Measurements from ENCODE around the gene MAN1A1.

Gene MAN1A1

DNA sequence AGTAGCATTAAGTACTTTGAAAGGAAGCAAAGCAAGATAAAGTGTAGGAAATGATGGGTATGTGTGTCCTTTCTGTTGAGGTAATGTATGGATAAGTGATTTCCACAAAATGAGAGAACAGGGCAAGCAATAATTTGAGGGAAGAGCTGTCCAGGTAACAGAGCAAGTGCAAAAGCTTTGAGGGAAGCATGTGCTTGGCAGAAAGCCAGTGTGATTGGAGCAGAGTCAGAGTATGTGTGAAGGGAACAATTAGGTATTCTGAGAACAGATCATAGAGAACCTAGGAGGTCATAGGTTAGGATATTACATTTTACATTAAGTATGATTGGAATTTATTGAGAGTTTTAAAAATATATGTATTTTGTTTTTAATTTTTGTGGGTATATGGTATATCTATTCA is 30.2 kb upstream of the MAN1A1 start:
- TF ChIP-seq, protein P1, sequence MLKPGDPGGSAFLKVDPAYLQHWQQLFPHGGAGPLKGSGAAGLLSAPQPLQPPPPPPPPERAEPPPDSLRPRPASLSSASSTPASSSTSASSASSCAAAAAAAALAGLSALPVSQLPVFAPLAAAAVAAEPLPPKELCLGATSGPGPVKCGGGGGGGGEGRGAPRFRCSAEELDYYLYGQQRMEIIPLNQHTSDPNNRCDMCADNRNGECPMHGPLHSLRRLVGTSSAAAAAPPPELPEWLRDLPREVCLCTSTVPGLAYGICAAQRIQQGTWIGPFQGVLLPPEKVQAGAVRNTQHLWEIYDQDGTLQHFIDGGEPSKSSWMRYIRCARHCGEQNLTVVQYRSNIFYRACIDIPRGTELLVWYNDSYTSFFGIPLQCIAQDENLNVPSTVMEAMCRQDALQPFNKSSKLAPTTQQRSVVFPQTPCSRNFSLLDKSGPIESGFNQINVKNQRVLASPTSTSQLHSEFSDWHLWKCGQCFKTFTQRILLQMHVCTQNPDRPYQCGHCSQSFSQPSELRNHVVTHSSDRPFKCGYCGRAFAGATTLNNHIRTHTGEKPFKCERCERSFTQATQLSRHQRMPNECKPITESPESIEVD (tag by site-specific recombination; IDR thresholded peaks at IDR 0.05) = no peak
- no peak for TF ChIP-seq BCL11B (tag by site-specific recombination; IDR thresholded peaks at IDR 0.05; ENCODE audit: low read depth)
- TF ChIP-seq ZNF555 (tag by site-specific recombination; conservative IDR thresholded peaks at IDR 0.05) = no peak
- no peak for TF ChIP-seq ZNF629 (tag by site-specific recombination; IDR thresholded peaks at IDR 0.05)
- no peak for TF ChIP-seq ZNF560 (tag by site-specific recombination; IDR thresholded peaks at IDR 0.05; ENCODE audit: borderline replicate concordance)
- TF ChIP-seq, protein P2, sequence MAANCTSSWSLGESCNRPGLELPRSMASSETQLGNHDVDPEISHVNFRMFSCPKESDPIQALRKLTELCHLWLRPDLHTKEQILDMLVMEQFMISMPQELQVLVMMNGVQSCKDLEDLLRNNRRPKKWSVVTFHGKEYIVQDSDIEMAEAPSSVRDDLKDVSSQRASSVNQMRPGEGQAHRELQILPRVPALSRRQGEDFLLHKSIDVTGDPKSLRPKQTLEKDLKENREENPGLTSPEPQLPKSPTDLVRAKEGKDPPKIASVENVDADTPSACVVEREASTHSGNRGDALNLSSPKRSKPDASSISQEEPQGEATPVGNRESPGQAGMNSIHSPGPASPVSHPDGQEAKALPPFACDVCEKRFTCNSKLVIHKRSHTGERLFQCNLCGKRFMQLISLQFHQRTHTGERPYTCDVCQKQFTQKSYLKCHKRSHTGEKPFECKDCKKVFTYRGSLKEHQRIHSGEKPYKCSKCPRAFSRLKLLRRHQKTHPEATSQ (tag by site-specific recombination; IDR thresholded peaks at IDR 0.05) = no peak
- no peak for TF ChIP-seq OVOL3 (tag by site-specific recombination; IDR thresholded peaks at IDR 0.05)
- no peak for TF ChIP-seq GLI2 (tag by site-specific recombination; IDR thresholded peaks at IDR 0.05; ENCODE audit: borderline replicate concordance, low read depth)
- no peak for TF ChIP-seq ZNF664 (tag by site-specific recombination; IDR thresholded peaks at IDR 0.05)
- no peak for TF ChIP-seq ZNF776 (tag by site-specific recombination; IDR thresholded peaks at IDR 0.05; ENCODE audit: borderline replicate concordance)
- no peak for TF ChIP-seq ZNF174 (tag by site-specific recombination; IDR thresholded peaks at IDR 0.05)
- TF ChIP-seq ZNF37A (tag by site-specific recombination; IDR thresholded peaks at IDR 0.05) = no peak
- TF ChIP-seq, protein P3, sequence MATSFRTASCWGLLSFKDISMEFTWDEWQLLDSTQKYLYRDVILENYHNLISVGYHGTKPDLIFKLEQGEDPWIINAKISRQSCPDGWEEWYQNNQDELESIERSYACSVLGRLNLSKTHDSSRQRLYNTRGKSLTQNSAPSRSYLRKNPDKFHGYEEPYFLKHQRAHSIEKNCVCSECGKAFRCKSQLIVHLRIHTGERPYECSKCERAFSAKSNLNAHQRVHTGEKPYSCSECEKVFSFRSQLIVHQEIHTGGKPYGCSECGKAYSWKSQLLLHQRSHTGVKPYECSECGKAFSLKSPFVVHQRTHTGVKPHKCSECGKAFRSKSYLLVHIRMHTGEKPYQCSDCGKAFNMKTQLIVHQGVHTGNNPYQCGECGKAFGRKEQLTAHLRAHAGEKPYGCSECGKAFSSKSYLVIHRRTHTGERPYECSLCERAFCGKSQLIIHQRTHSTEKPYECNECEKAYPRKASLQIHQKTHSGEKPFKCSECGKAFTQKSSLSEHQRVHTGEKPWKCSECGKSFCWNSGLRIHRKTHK (tag by site-specific recombination; IDR thresholded peaks at IDR 0.05) = no peak
- TF ChIP-seq, protein P4, sequence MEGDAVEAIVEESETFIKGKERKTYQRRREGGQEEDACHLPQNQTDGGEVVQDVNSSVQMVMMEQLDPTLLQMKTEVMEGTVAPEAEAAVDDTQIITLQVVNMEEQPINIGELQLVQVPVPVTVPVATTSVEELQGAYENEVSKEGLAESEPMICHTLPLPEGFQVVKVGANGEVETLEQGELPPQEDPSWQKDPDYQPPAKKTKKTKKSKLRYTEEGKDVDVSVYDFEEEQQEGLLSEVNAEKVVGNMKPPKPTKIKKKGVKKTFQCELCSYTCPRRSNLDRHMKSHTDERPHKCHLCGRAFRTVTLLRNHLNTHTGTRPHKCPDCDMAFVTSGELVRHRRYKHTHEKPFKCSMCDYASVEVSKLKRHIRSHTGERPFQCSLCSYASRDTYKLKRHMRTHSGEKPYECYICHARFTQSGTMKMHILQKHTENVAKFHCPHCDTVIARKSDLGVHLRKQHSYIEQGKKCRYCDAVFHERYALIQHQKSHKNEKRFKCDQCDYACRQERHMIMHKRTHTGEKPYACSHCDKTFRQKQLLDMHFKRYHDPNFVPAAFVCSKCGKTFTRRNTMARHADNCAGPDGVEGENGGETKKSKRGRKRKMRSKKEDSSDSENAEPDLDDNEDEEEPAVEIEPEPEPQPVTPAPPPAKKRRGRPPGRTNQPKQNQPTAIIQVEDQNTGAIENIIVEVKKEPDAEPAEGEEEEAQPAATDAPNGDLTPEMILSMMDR (tag by site-specific recombination; IDR thresholded peaks at IDR 0.05) = no peak
- no peak for TF ChIP-seq ZNF76 (tag by site-specific recombination; IDR thresholded peaks at IDR 0.05; ENCODE audit: borderline replicate concordance, low read depth)
- no peak for TF ChIP-seq ZNF324 (tag by site-specific recombination; IDR thresholded peaks at IDR 0.05)
- TF ChIP-seq, protein P5, sequence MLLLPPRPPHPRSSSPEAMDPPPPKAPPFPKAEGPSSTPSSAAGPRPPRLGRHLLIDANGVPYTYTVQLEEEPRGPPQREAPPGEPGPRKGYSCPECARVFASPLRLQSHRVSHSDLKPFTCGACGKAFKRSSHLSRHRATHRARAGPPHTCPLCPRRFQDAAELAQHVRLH (tag by site-specific recombination; IDR thresholded peaks at IDR 0.05) = no peak
- TF ChIP-seq, protein P6, sequence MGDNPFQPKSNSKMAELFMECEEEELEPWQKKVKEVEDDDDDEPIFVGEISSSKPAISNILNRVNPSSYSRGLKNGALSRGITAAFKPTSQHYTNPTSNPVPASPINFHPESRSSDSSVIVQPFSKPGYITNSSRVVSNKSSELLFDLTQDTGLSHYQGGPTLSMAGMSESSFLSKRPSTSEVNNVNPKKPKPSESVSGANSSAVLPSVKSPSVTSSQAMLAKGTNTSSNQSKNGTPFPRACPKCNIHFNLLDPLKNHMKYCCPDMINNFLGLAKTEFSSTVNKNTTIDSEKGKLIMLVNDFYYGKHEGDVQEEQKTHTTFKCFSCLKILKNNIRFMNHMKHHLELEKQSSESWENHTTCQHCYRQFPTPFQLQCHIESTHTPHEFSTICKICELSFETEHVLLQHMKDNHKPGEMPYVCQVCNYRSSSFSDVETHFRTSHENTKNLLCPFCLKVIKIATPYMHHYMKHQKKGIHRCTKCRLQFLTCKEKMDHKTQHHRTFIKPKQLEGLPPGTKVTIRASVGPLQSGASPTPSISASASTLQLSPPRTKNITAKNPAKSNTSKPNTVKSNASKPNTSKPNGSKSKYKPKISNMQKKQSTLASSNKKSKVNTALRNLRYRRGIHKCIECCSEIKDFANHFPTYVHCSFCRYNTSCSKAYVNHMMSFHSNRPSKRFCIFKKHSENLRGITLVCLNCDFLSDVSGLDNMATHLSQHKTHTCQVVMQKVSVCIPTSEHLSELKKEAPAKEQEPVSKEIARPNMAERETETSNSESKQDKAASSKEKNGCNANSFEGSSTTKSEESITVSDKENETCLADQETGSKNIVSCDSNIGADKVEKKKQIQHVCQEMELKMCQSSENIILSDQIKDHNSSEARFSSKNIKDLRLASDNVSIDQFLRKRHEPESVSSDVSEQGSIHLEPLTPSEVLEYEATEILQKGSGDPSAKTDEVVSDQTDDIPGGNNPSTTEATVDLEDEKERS (tag by site-specific recombination; IDR thresholded peaks at IDR 0.05) = no peak
- TF ChIP-seq ZNF843 (tag by site-specific recombination; IDR thresholded peaks at IDR 0.05) = no peak
- no peak for TF ChIP-seq ZNF624 (tag by site-specific recombination; IDR thresholded peaks at IDR 0.05)
- Histone ChIP-seq H3K36me3 (ENCODE audit: control insufficient read depth in 2 of 2, insufficient read depth in 1 of 2, low read length in 2 of 2) (no peaks in the 10 kb centered on the region), H3K4me1 (ENCODE audit: control insufficient read depth, insufficient read depth, low read length) (no peaks in the 10 kb centered on the region), H3K4me3 (ENCODE audit: low read depth, low read length) (no peak overlapping the region), H3K27ac (ENCODE audit: extremely low read depth, low read depth, low read length) (no peak overlapping the region), H3K9me3 (ENCODE audit: control insufficient read depth, insufficient read depth, low read depth, low read length) (no peaks in the 10 kb centered on the region)
- ChIA-PET CTCF (no interaction called here), POLR2A (no interaction called here)

All from HEK293 (cell line).